Activated gamma-delta T cell treated with Interleukin-2 at 50 U/mL for 16 hours (primary cell): ENCODE measurements around the gene CEND1.

ENCODE experiments used
- DNase-seq: peaks from one replicate; pipeline ENCODE4 v3.0.0-alpha.2; 2020

The CEND1 gene

GRCh38 chr11:811446-812245, 21.8 kb upstream of the CEND1 start:
- DNase-seq, result no peak

- DNase-seq, result no peak
Observed at GRCh38 chr11:810040-810567, 20.2 kb upstream of the CEND1 start.

GRCh38 chr11:809287-810039, 19.6 kb upstream of the CEND1 start, which contains the start of gene RPLP2:
Gene RPLP2 (plus strand): TSS chr11:809967. CDS start chr11:810235, 268 bp downstream.
- peak; percentile 95 for DNase-seq

GRCh38 chr11:808427-809286, 18.8 kb upstream of the CEND1 start:
- DNase-seq, result no peak

- no peak for DNase-seq
Observed at GRCh38 chr11:804599-804964, 14.7 kb upstream of the CEND1 start.

- no peak for DNase-seq
Observed at GRCh38 chr11:803770-804598, 14.1 kb upstream of the CEND1 start.

GRCh38 chr11:803467-803742, 13.5 kb upstream of the CEND1 start:
- no peak for DNase-seq

GRCh38 chr11:802693-803466, 13.0 kb upstream of the CEND1 start:
- no peak for DNase-seq

- no peak for DNase-seq
Observed at GRCh38 chr11:802018-802617, 12.2 kb upstream of the CEND1 start.

GRCh38 chr11:801097-801780, 11.3 kb upstream of the CEND1 start:
- DNase-seq, result no peak

- DNase-seq, result no peak
Observed at GRCh38 chr11:800473-800872, 10.6 kb upstream of the CEND1 start.

- DNase-seq, result no peak
Observed at GRCh38 chr11:799641-800316, 9.9 kb upstream of the CEND1 start.

GRCh38 chr11:798093-798713, 8.3 kb upstream of the CEND1 start, which contains the start of gene SLC25A22:
Gene SLC25A22 (minus strand): TSS chr11:798281. CDS start chr11:795006, 3,275 bp downstream.
- DNase-seq, result peak; percentile 82

- peak; percentile 66 for DNase-seq
Observed at GRCh38 chr11:797296-798092, 7.6 kb upstream of the CEND1 start.

GRCh38 chr11:796565-797295, 6.8 kb upstream of the CEND1 start:
- no peak for DNase-seq

GRCh38 chr11:795634-796564, 6.0 kb upstream of the CEND1 start:
- peak; percentile 72 for DNase-seq
